ENCODE data around the gene FMN2.

DNA sequence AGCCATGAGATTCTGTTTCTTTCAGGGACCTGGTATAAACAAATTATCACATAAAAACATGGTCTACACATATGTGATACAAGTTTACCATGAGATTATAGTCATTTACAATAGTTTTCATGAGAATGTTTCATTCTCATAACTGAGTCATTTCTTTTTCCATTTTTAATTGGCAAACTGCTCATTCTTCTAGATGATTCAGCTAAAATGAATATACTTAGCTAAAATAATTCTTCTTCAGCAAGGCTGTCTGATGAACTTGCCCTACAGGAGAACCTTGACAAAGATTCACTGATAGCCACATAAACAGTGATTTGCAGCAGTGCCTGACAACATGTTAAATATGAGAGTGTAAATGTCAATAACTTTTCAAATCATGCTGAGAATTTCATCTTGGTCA, 253.2 kb downstream of the FMN2 start:
- TF ChIP-seq, protein P1, sequence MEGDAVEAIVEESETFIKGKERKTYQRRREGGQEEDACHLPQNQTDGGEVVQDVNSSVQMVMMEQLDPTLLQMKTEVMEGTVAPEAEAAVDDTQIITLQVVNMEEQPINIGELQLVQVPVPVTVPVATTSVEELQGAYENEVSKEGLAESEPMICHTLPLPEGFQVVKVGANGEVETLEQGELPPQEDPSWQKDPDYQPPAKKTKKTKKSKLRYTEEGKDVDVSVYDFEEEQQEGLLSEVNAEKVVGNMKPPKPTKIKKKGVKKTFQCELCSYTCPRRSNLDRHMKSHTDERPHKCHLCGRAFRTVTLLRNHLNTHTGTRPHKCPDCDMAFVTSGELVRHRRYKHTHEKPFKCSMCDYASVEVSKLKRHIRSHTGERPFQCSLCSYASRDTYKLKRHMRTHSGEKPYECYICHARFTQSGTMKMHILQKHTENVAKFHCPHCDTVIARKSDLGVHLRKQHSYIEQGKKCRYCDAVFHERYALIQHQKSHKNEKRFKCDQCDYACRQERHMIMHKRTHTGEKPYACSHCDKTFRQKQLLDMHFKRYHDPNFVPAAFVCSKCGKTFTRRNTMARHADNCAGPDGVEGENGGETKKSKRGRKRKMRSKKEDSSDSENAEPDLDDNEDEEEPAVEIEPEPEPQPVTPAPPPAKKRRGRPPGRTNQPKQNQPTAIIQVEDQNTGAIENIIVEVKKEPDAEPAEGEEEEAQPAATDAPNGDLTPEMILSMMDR (IDR thresholded peaks at IDR 0.05), result no peak
- TF ChIP-seq POLR2A (IDR thresholded peaks at IDR 0.05), result no peak

All from body of pancreas (tissue), 4 donors.